ENCODE measurements around the gene MARK4.

MARK4 gene

GRCh38 chr19:45340899-45341453, 89.9 kb downstream of the MARK4 start:
- DNase-seq (ENCODE audit: low spot score) = no peak

GRCh38 chr19:45342911-45343310, 91.8 kb downstream of the MARK4 start:
- no peak for DNase-seq (ENCODE audit: low spot score)

GRCh38 chr19:45344621-45345505, 93.8 kb downstream of the MARK4 start:
- DNase-seq (ENCODE audit: low spot score) = no peak

GRCh38 chr19:45345506-45345860, 94.4 kb downstream of the MARK4 start:
- no peak for DNase-seq (ENCODE audit: low spot score)

- no peak for DNase-seq (ENCODE audit: low spot score)
Observed at GRCh38 chr19:45346449-45346848, 95.4 kb downstream of the MARK4 start.

GRCh38 chr19:45347570-45348366, 96.7 kb downstream of the MARK4 start:
- DNase-seq (ENCODE audit: low spot score) = no peak

- no peak for DNase-seq (ENCODE audit: low spot score)
Observed at GRCh38 chr19:45348367-45349125, 97.5 kb downstream of the MARK4 start.

GRCh38 chr19:45349126-45349415, 98.0 kb downstream of the MARK4 start:
- no peak for DNase-seq (ENCODE audit: low spot score)

- DNase-seq (ENCODE audit: low spot score) = no peak
Observed at GRCh38 chr19:45349430-45349941, 98.4 kb downstream of the MARK4 start.

- no peak for DNase-seq (ENCODE audit: low spot score)
Observed at GRCh38 chr19:45350477-45351058, 99.5 kb downstream of the MARK4 start.

- no peak for DNase-seq (ENCODE audit: low spot score)
Observed at GRCh38 chr19:45351401-45351952, 100.4 kb downstream of the MARK4 start.

- DNase-seq (ENCODE audit: low spot score) = no peak
Observed at GRCh38 chr19:45352062-45352461, 101.0 kb downstream of the MARK4 start.

- DNase-seq (ENCODE audit: low spot score) = no peak
Observed at GRCh38 chr19:45352471-45352870, 101.4 kb downstream of the MARK4 start.

- no peak for DNase-seq (ENCODE audit: low spot score)
Observed at GRCh38 chr19:45352914-45353796, 102.1 kb downstream of the MARK4 start.

- no peak for DNase-seq (ENCODE audit: low spot score)
Observed at GRCh38 chr19:45354241-45354842, 103.3 kb downstream of the MARK4 start.

Measured in HuH-7.5 (cell line).